ENCODE results near the gene RAMP2.

The RAMP2 gene

GRCh38 chr17:42796066-42796758 lies 35.2 kb downstream of the RAMP2 start:
- no peak for DNase-seq

GRCh38 chr17:42797067-42798007 lies 36.3 kb downstream of the RAMP2 start:
- no peak for DNase-seq

GRCh38 chr17:42798011-42798382 lies 37.0 kb downstream of the RAMP2 start:
- DNase-seq: no peak

GRCh38 chr17:42798383-42799380 lies 37.7 kb downstream of the RAMP2 start, which contains the start of the genes CNTD1 and COA3:
TSS of gene CNTD1 (plus strand) at chr17:42798861. CDS start at chr17:42799068, 207 bp downstream.
TSS of gene COA3 (minus strand) at chr17:42798704. CDS start at chr17:42798681, 23 bp downstream.
- DNase-seq: peak; percentile 74

- no peak for DNase-seq
Measured at GRCh38 chr17:42803074-42803883, 42.3 kb downstream of the RAMP2 start.

GRCh38 chr17:42804918-42805367 lies 43.9 kb downstream of the RAMP2 start:
- no peak for DNase-seq

GRCh38 chr17:42806249-42806648 lies 45.2 kb downstream of the RAMP2 start:
- DNase-seq: no peak

GRCh38 chr17:42809250-42809649 lies 48.2 kb downstream of the RAMP2 start:
- no peak for DNase-seq

Data from NCI-H510A treated with DMSO at 0.1 percent for 48 hours (cell line).